ENCODE data around the gene MED13.

DNA sequence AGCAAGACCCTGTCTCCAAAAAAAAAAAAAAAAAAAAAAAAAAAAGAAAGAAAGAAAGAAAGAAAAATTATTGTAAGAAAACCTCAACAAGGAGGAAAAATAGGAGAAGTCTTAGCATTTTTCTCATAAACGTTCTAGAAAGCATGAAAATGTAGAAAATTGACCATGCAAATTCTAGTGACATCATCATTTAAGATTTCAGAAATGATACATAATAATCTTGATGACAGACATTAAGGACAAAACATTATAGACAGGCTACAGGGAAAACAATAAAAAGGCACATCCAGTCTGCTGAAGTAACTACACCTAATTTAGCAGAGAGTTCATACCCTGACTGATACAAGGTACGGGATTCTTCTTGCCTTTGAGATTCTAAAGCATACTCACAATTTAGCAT is 21.9 kb downstream of the MED13 start:
- TF ChIP-seq CREB1 (IDR thresholded peaks at IDR 0.05; ENCODE audit: low read depth), result no peak
- TF ChIP-seq, protein P1, sequence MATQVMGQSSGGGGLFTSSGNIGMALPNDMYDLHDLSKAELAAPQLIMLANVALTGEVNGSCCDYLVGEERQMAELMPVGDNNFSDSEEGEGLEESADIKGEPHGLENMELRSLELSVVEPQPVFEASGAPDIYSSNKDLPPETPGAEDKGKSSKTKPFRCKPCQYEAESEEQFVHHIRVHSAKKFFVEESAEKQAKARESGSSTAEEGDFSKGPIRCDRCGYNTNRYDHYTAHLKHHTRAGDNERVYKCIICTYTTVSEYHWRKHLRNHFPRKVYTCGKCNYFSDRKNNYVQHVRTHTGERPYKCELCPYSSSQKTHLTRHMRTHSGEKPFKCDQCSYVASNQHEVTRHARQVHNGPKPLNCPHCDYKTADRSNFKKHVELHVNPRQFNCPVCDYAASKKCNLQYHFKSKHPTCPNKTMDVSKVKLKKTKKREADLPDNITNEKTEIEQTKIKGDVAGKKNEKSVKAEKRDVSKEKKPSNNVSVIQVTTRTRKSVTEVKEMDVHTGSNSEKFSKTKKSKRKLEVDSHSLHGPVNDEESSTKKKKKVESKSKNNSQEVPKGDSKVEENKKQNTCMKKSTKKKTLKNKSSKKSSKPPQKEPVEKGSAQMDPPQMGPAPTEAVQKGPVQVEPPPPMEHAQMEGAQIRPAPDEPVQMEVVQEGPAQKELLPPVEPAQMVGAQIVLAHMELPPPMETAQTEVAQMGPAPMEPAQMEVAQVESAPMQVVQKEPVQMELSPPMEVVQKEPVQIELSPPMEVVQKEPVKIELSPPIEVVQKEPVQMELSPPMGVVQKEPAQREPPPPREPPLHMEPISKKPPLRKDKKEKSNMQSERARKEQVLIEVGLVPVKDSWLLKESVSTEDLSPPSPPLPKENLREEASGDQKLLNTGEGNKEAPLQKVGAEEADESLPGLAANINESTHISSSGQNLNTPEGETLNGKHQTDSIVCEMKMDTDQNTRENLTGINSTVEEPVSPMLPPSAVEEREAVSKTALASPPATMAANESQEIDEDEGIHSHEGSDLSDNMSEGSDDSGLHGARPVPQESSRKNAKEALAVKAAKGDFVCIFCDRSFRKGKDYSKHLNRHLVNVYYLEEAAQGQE (IDR thresholded peaks at IDR 0.05; ENCODE audit: low read depth), result no peak
- TF ChIP-seq FOXM1 (IDR thresholded peaks at IDR 0.05; ENCODE audit: borderline replicate concordance, low read depth), result no peak
- TF ChIP-seq EP300 (IDR thresholded peaks at IDR 0.05; ENCODE audit: borderline replicate concordance), result no peak
- no peak for TF ChIP-seq RAD21 (IDR thresholded peaks at IDR 0.05; ENCODE audit: low read depth)
- TF ChIP-seq TEAD4 (IDR thresholded peaks at IDR 0.05), result no peak
- no peak for TF ChIP-seq EGR1 (IDR thresholded peaks at IDR 0.05)

Measured in Ishikawa (cell line).